HepG2 (cell line): ENCODE results near the gene SEMA7A.

Experiments used
- ADNP ChIP-seq: sonication (generic); formaldehyde crosslinking; IDR thresholded peaks from 2 replicates; pipeline ENCODE4 v1.4.0; 2020; ENCODE audit warnings: missing genetic modification reagents
- NFYB ChIP-seq: sonication (generic); formaldehyde crosslinking; IDR thresholded peaks from 2 replicates; pipeline ENCODE4 v1.4.0; 2020; ENCODE audit warnings: missing genetic modification reagents
- PAWR ChIP-seq: sonication (generic); formaldehyde crosslinking; IDR thresholded peaks from 2 replicates; pipeline ENCODE4 v1.4.0; 2020; ENCODE audit warnings: missing genetic modification reagents, mild to moderate bottlenecking, borderline replicate concordance
- POLR2A ChIP-seq, 2 experiments: IDR thresholded peaks; 2 replicates each; pipeline ENCODE4 v1.6.1; 2011; ENCODE audit warnings: low read depth in 2 of 2, low read length in 2 of 2, mild to moderate bottlenecking in 1 of 2, moderate library complexity in 1 of 2; ENCODE audit not compliant: insufficient read depth in 1 of 2
- ZNF207 ChIP-seq: fragments of 450-650 bp; IDR thresholded peaks from 2 replicates; pipeline ENCODE4 v1.6.1; 2016; ENCODE audit warnings: antibody characterized with exemption, borderline replicate concordance
- ZNF253 ChIP-seq: sonication (generic); formaldehyde crosslinking; IDR thresholded peaks from 2 replicates; pipeline ENCODE4 v1.8.0; 2022; ENCODE audit warnings: mild to moderate bottlenecking, missing genetic modification reagents, borderline replicate concordance
- TF ChIP-seq, protein P1 (sequence below): sonication (generic); formaldehyde crosslinking; IDR thresholded peaks from 2 replicates; pipeline ENCODE4 v1.5.1; 2020; ENCODE audit warnings: missing genetic modification reagents, mild to moderate bottlenecking, borderline replicate concordance

GRCh38 chr15:74373731-74374647 is 59.8 kb downstream of the SEMA7A start:
- TF ChIP-seq ZNF207 (no peak), NFYB (CRISPR knock-in tag) (peak; percentile 86), ADNP (no peak), PAWR (CRISPR knock-in tag) (no peak), POLR2A (IDR thresholded peaks at IDR 0.05; ENCODE audit: insufficient read depth in 1 of 2, low read depth in 2 of 2, low read length in 2 of 2) (no peak), ZNF253 (CRISPR knock-in tag) (no peak)
- TF ChIP-seq, protein P1, sequence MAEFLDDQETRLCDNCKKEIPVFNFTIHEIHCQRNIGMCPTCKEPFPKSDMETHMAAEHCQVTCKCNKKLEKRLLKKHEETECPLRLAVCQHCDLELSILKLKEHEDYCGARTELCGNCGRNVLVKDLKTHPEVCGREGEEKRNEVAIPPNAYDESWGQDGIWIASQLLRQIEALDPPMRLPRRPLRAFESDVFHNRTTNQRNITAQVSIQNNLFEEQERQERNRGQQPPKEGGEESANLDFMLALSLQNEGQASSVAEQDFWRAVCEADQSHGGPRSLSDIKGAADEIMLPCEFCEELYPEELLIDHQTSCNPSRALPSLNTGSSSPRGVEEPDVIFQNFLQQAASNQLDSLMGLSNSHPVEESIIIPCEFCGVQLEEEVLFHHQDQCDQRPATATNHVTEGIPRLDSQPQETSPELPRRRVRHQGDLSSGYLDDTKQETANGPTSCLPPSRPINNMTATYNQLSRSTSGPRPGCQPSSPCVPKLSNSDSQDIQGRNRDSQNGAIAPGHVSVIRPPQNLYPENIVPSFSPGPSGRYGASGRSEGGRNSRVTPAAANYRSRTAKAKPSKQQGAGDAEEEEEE (CRISPR knock-in tag) = no peak
